HCT116 (cell line): ENCODE measurements around the gene GRB10. TPM values are rescaled to one million over a fixed set of nuclear protein-coding genes. Genes with fewer than 3 reads are reported as not detected.
A peak's percentile ranks its signal among the peaks of the same experiment; 100 is the strongest.

ENCODE experiments used
- ATAC-seq: fragments of 200-7000 bp; cut with Tn5 transposase; 2 replicates; pipeline ENCODE4 v1.9.1; 2020; ENCODE audit warnings: mild to moderate bottlenecking, moderate library complexity
- BruUV-seq: library from RNA; stranded (reverse); fragments of 400-500 nt; replicated peaks from 2 replicates; lab custom pipeline; 2021; lab: Mats Ljungman, UMichigan
- CTCF ChIA-PET: fragments of 300-600 bp; sonication (Branson Sonifier 250); formaldehyde crosslinking; loops from one replicate; lab custom pipeline; 2021; ENCODE audit warnings: antibody characterized with exemption; lab: Charles Lee
- POLR2A ChIA-PET: fragments of 300-600, 350-600 bp; sonication (Branson Sonifier 250); formaldehyde crosslinking; loops from one replicate; lab custom pipeline; 2021; ENCODE audit warnings: antibody characterized with exemption; lab: Charles Lee
- RAD21 ChIA-PET, 2 experiments: fragments of 300-600 bp; sonication (Branson Sonifier 250); formaldehyde crosslinking; loops; one replicate each; lab custom pipeline; 2023; ENCODE audit warnings: low total read pairs in 2 of 2; ENCODE audit not compliant: uncharacterized antibody in 2 of 2, unreplicated experiment in 2 of 2, low non-redundant PET in 1 of 2; lab: Charles Lee
- DNase-seq: peaks from one replicate; pipeline ENCODE4 v3.0.0-alpha.2; 2010; ENCODE audit warnings: low read depth, low spot score
- H2AFZ ChIP-seq: fragments of 200-600 bp; shearing (Covaris generic), sonication (generic); 2 replicates; pipeline ENCODE4 v1.6.1; 2017; ENCODE audit warnings: low read depth, mixed run types, mixed read lengths, antibody characterized with exemption, low read length; ENCODE audit not compliant: poor library complexity, severe bottlenecking
- H3K27ac ChIP-seq: 2 replicates; pipeline ENCODE4 v1.5.1; 2012; ENCODE audit warnings: low read depth, low read length
- H3K27me3 ChIP-seq: fragments of 200-600 bp; sonication (generic); 2 replicates; pipeline ENCODE4 v1.6.1; 2016; ENCODE audit warnings: mixed run types, low read length, mixed read lengths; ENCODE audit not compliant: insufficient read depth
- H3K36me3 ChIP-seq, 2 experiments: fragments of 200-500 bp in 1 of 2; fragments of 200-600 bp in 1 of 2; sonication (Bioruptor generic) in 1 of 2; sonication (generic) in 1 of 2; 2 replicates each; pipeline versions ENCODE4 v1.5.1 to v1.6.1; 2014 to 2016; ENCODE audit warnings: low read length in 2 of 2, inconsistent platforms in 1 of 2, mixed read lengths in 1 of 2, mixed run types in 1 of 2; ENCODE audit not compliant: insufficient read depth in 2 of 2, control insufficient read depth in 1 of 2
- H3K4me1 ChIP-seq, 2 experiments: fragments of 200-600 bp in 1 of 2; sonication (generic) in 1 of 2; 2 replicates each; pipeline versions ENCODE4 v1.5.1 to v1.6.1; 2012 to 2017; ENCODE audit warnings: low read length in 2 of 2, inconsistent platforms in 1 of 2, mild to moderate bottlenecking in 1 of 2, mixed read lengths in 1 of 2, mixed run types in 1 of 2, moderate library complexity in 1 of 2; ENCODE audit not compliant: insufficient read depth in 2 of 2, control insufficient read depth in 1 of 2
- H3K4me2 ChIP-seq: fragments of 200-600 bp; sonication (generic); 2 replicates; pipeline ENCODE4 v1.6.1; 2017; ENCODE audit warnings: mixed run types, low read length, mixed read lengths
- H3K4me3 ChIP-seq, 2 experiments: fragments of 200-600 bp in 1 of 2; sonication (generic) in 1 of 2; replicated peaks in 1 of 2; 2 replicates each; pipeline ENCODE4 v1.5.1; 2011 to 2016; ENCODE audit warnings: low read length in 2 of 2, control low read depth in 1 of 2, low read depth in 1 of 2, mild to moderate bottlenecking in 1 of 2, mixed read lengths in 1 of 2, mixed run types in 1 of 2
- H3K79me2 ChIP-seq: fragments of 200-600 bp; sonication (generic); 2 replicates; pipeline ENCODE4 v1.6.1; 2017; ENCODE audit warnings: mild to moderate bottlenecking, mixed run types, low read length, moderate library complexity, mixed read lengths; ENCODE audit not compliant: insufficient read depth
- H3K9ac ChIP-seq: fragments of 200-600 bp; sonication (generic); 2 replicates; pipeline ENCODE4 v1.6.1; 2016; ENCODE audit warnings: low read length, mixed read lengths
- H3K9me2 ChIP-seq: fragments of 200-600 bp; sonication (generic), shearing (Covaris generic); 2 replicates; pipeline ENCODE4 v1.6.1; 2017; ENCODE audit warnings: mixed run types, mild to moderate bottlenecking, moderate library complexity; ENCODE audit not compliant: insufficient read depth
- H3K9me3 ChIP-seq, 2 experiments: fragments of 200-500 bp in 1 of 2; fragments of 200-600 bp in 1 of 2; sonication (Bioruptor generic) in 1 of 2; sonication (generic) in 1 of 2; 2 replicates each; pipeline ENCODE4 v1.6.1; 2014 to 2017; ENCODE audit warnings: low read length in 2 of 2, mixed read lengths in 2 of 2, inconsistent platforms in 1 of 2, low read depth in 1 of 2, mild to moderate bottlenecking in 1 of 2, mixed run types in 1 of 2, moderate library complexity in 1 of 2; ENCODE audit not compliant: control insufficient read depth in 1 of 2, insufficient read depth in 1 of 2
- H4K20me1 ChIP-seq: fragments of 200-600 bp; sonication (generic), shearing (Covaris generic); 2 replicates; pipeline ENCODE4 v1.6.1; 2017; ENCODE audit warnings: mixed run types, mild to moderate bottlenecking, moderate library complexity; ENCODE audit not compliant: insufficient read depth
- CEBPB ChIP-seq: IDR thresholded peaks from 2 replicates; pipeline ENCODE4 v1.6.1; 2012; ENCODE audit warnings: low read depth
- CTCF ChIP-seq, 3 experiments: fragments of 200-600 bp in 1 of 3; sonication (generic) in 1 of 3; IDR thresholded peaks in 2 of 3; conservative IDR thresholded peaks in 1 of 3; 2 replicates each; pipeline ENCODE4 v1.5.1; 2012 to 2017; ENCODE audit warnings: low read depth in 2 of 3, low read length in 2 of 3, antibody characterized with exemption in 1 of 3, borderline replicate concordance in 1 of 3, control low read depth in 1 of 3, mild to moderate bottlenecking in 1 of 3, mixed read lengths in 1 of 3, mixed run types in 1 of 3, moderate library complexity in 1 of 3; ENCODE audit not compliant: insufficient read depth in 1 of 3
- POLR2A ChIP-seq: IDR thresholded peaks from 2 replicates; pipeline ENCODE4 v1.7.0; 2011; ENCODE audit warnings: borderline replicate concordance; ENCODE audit not compliant: insufficient read depth, insufficient read length; ENCODE audit errors: extremely low read depth
- POLR2AphosphoS5 ChIP-seq: IDR thresholded peaks from 2 replicates; pipeline ENCODE4 v1.6.1; 2011; ENCODE audit warnings: mild to moderate bottlenecking, low read depth, low read length, moderate library complexity
- SIN3A ChIP-seq: IDR thresholded peaks from 2 replicates; pipeline ENCODE4 v1.6.1; 2012; ENCODE audit warnings: low read depth
- TCF7L2 ChIP-seq: IDR thresholded peaks from 2 replicates; pipeline ENCODE4 v1.7.0; 2011; ENCODE audit warnings: borderline replicate concordance, inconsistent platforms; ENCODE audit not compliant: insufficient read depth, insufficient read length; ENCODE audit errors: extremely low read depth
- ZFX ChIP-seq: fragments of 450-650 bp; IDR thresholded peaks from 2 replicates; pipeline ENCODE4 v1.6.1; 2017
- intact Hi-C: fragments of 100-400 bp; cut with micrococcal nuclease; formaldehyde crosslinking; loops from 2 replicates; pipeline ENCODE4 v1.10.0; 2022
- total RNA-seq: library from RNA; stranded (reverse); gene quantifications from one replicate; pipeline ENCODE4 v1.2.1, GENCODE V29; 2021; ENCODE audit not compliant: unreplicated experiment

The GRB10 gene
- total RNA-seq, 1 experiment from 2014 or later: 37.3 TPM

DNA sequence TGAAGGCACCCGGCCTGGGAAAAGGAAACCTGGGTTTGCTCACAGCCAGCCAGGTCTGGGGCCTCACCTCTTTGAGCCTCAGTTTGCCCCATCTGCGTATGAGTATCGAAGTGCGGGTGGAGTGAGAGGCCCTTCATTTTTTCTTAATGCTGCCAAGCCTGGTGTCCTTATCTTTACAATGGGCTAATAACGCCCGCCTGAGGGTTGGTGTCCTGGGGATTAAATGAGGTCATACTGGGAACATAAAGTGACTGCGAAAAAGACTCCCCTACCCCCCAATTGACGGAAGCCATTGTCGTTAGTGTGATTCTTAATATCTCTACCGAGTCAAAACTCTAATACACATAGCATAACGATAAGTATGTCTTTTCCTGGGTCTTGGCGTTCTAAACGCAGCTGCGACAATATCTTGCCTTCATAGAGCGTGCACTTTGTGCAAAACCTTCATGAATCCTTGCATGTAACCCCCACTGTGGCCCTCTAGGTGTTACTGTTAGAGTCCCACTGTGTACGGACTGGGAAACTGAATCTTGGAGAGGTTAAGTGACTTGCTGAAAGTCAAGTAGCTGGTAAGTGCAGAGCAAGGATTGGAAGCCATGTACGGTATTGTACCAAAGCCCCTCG is 11.4 kb upstream of the GRB10 start:
- Histone ChIP-seq H3K36me3 (no peaks in the 10 kb centered on the region), H3K9me2 (no peaks in the 10 kb centered on the region), H3K4me3 (peak overlapping the region; percentile 43 to 56), H3K9ac (peak overlapping the region; percentile 28; the same call in 1 of the 2 replicates), H3K4me2 (peak overlapping the region; percentile 80), H3K27ac (peak overlapping the region; percentile 52; the same call in 1 of the 2 replicates), H2AFZ (peak overlapping the region; percentile 35), H3K27me3 (peaks cover 8% of the 10 kb centered on the region; the same call in 1 of the 2 replicates), H3K9me3 (peaks cover 0 to 6% of the 10 kb centered on the region in 2 experiments; a peak in 1 of 4 replicates), H3K4me1 (peaks cover 11 to 13% of the 10 kb centered on the region in 2 experiments; a peak in 3 of 4 replicates), H4K20me1 (no peaks in the 10 kb centered on the region), H3K79me2 (no peaks in the 10 kb centered on the region; the same call in 1 of the 2 replicates)
- TF ChIP-seq POLR2AphosphoS5: no peak
- POLR2A ChIA-PET: no interaction called here
- no peak for DNase-seq
- RAD21 ChIA-PET: no interaction called here
- intact Hi-C loops: loop anchor here (5.0 to 10.0 kb wide), 2 partner anchors 273 to 371 kb away; no protein-coding TSS in a partner anchor
- CTCF ChIA-PET: interaction anchor here (1.3 kb wide), 1 partner anchor 367 kb away, joined by 3 read pairs; no protein-coding TSS in a partner anchor
- no TSS peak for BruUV-seq
- ATAC-seq: no peak

DNA sequence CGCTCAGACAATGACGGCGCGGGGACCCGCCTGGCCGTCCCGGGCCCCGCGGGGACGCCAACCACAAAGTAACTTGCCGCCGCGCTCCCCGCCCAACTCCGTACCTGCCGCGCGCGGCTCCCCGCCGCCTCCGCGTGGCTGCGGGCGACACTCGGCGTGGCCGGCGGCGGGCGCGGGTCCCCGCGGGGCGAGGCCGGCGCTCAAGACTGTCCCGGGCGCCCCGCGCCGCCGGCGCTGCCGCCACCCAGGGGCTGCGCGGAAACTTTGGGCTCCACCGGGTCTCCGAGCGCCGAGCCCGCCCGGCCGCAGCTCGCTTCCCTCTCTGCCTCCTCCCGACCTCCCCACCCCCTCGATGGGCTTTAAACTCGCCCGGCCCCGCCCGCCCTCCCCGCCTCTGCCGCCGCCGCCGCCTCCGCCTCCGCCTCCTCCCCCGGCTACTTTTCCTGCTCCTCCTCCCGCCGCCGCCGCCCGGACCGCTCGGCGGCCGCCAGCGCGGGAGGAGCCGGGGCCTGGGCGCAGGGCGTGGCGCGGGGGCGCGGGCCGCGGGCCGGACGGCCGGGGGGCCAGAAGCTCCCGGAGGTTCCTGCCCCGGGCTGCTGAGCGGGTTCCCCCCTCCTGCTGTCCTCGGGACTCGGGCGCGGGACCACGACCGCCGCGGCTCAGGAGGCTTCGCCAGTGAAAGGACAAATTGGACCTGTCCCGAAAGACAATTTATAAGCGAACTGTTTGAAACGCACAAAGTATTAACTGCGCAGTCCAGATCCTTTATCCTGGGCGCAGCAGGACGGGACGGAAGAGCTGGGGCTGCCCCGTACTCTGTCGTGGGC is 10.6 kb upstream of the GRB10 start:
- H3K27me3 ChIP-seq: peaks cover 8% of the 10 kb centered on the region; the same call in 1 of the 2 replicates
- no peaks in the 10 kb centered on the region; the same call in 1 of the 2 replicates for H3K79me2 ChIP-seq
- no peaks in the 10 kb centered on the region for H4K20me1 ChIP-seq
- peak overlapping the region; percentile 28; the same call in 1 of the 2 replicates for H3K9ac ChIP-seq
- peaks cover 0 to 3% of the 10 kb centered on the region in 2 experiments; a peak in 2 of 4 replicates for H3K9me3 ChIP-seq
- H3K4me2 ChIP-seq: peak overlapping the region; percentile 80
- intact Hi-C loops: loop anchor here (5.0 to 10.0 kb wide), 2 partner anchors 274 to 371 kb away; no protein-coding TSS in a partner anchor
- ATAC-seq (peak; percentile 72), DNase-seq (no peak)
- no peaks in the 10 kb centered on the region for H3K9me2 ChIP-seq
- peak overlapping the region; percentile 81; the same call in 1 of the 2 replicates for H3K27ac ChIP-seq
- CTCF ChIA-PET: no interaction called here
- H3K4me1 ChIP-seq: peaks cover 11 to 13% of the 10 kb centered on the region in 2 experiments; a peak in 3 of 4 replicates
- BruUV-seq: no TSS peak
- TF ChIP-seq CTCF (IDR thresholded peaks at IDR 0.05 in 2 of 3, conservative IDR thresholded peaks at IDR 0.05 in 1 of 3; ENCODE audit: borderline replicate concordance in 1 of 3, insufficient read depth in 1 of 3, low read depth in 2 of 3, low read length in 2 of 3) (no peak), CEBPB (no peak), POLR2AphosphoS5 (peak; percentile 42; the same call in 1 of the 2 replicates), TCF7L2 (peak; percentile 63), ZFX (peak; percentile 48), SIN3A (no peak), POLR2A (peak; percentile 36)
- H2AFZ ChIP-seq: peak overlapping the region; percentile 35
- POLR2A ChIA-PET: no interaction called here
- no peaks in the 10 kb centered on the region for H3K36me3 ChIP-seq
- RAD21 ChIA-PET: no interaction called here
- peak overlapping the region; percentile 56 to 61 for H3K4me3 ChIP-seq
